GM21360 (cell line): ENCODE data around the gene DUSP11.
"Not testable (repeated sequence)": the region's sequence is repeated elsewhere in the genome, so short reads cannot be mapped to it uniquely, and the experiment has no call there.

Source experiments
- ATAC-seq: cut with Tn5 transposase; IDR thresholded peaks from one replicate; pipeline ENCODE4 v1.9.1; 2021; ENCODE audit warnings: mild to moderate bottlenecking, moderate library complexity; ENCODE audit not compliant: unreplicated experiment

The DUSP11 gene

DNA sequence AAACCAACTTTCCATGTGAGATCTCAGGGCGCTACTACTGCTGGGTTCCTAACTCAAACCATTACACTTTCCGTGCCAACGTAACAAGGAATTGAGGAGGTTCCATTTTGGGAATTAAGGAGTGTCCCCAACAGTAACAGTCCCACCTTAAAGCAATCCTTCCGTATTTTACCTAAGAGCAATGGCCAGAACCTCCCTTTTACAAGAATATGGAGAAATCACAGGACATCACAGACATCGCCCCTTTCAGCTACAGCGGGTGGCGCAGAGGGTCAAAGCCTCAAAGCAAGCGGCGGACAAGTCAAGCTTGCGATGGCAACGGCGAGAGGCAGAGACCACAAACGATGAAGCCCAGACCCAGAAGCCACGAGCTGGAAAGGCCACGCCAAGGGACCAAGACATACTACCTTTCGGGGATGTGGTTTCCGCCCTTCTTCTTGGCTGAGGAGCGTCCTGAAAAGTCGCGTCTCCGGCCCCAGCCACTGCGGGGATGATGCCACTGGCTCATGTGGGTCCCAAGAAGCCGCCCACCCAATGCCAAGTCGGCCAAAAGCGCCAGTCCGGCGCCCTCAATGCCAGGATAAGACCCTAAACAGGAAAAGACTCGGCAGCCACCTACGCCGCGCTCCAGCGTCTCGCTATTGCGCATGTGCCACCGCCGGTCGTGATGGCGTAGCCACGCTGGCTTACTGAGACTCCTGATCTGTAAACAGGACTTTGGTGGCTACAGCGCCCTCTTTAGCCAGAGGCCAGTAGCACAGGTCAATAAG lies at the start of gene DUSP11:
Gene DUSP11, minus strand, starts transcription at position 637 of the 770 bp plus-strand sequence. Its CDS starts 129 bp downstream, at position 508.
- peak; percentile 98 for ATAC-seq

DNA sequence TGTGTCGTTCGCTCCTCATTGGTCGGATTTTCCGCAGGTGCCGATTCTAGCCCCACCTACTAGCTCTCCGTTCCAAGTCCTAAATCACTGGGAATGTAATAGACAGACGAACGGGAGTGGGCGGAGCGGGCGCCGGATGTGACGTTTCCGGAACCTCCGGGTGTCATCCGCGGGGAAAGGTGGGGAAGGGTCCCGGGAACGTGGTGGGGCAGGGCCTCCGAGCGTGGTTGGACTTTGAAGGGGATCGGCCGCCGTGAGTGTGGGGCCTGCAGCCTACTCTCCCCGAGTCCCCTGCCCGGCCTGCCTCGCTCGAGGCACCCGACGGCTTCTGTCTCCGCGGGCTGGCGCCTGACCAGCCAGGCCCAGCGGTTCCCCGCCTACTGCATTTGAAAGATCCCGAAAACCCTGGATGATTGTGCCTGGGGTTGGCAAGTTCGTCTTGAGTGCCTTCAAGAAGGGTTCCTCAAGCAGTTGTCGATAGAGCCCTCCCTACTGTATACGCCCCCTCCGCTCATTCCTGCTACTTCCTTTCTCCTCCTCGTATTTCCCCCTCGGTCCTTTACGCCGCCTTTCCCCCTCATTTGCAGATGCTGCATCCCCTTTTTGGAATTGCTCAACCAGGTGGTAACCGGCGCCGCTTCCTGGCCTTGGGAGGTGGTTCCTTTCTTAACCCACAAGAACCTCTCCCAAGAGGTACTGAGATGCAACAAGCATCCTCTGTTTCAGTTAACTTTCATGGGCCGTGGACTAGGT lies 49.1 kb upstream of the DUSP11 start, which contains the start of gene STAMBP:
Gene STAMBP, plus strand, starts transcription at position 144 of the 753 bp plus-strand sequence. CDS start 1,896 bp downstream, outside the sequence.
- peak; percentile 78 for ATAC-seq

DNA sequence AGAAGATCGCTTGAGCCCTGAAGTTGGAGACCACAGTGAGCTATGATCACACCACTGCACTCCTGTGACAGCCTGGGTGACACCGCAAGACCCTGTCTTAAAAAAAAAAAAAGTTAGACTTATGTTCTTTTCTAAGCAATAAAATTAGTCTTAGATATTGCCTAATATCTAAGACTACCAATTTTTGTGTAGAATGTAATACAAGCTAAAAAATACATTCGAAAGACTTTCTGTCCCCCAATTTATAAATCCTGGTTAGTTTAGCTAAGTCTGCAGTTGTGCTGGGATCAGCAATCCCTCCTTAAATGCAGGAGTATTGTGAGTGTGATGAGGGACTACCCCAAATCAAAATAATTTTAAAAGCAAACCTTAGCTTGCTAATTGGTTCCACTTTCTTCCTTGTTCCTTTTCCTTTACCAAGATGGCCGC lies 48.5 kb upstream of the DUSP11 start:
- ATAC-seq: no peak

DNA sequence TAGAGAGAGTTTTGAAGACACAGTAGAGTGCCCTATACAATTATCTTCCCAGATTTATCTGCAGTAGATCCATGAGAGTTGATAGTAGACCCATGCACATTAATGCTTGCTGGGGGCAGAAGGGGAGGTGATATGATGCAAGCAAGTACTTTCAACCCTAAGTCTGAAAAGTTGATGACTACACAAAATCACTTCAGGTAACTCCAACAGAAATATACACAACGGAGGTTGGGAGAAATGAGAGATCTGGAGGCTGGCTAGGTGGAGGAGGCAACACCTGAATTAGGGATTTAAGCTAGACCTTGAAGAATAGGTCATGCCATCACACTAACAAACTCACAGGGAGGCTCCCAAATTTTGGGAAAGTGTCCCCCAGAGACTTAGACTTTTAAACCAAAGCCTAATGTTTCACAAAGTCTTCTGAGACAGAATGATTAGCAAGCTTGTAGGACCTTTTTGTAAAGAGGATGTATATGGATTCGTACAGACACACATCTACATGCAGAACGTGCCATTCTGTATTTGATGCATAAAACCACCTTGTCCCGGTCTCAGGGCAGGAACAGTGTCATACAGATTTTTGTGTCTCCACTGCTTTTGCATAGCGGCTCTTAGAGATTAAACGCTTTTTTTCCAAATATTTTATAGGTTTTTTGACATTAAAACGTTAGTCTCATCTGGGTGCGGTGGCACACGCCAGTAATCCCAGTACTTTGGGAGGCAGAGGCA lies 47.9 kb upstream of the DUSP11 start:
- no peak for ATAC-seq

DNA sequence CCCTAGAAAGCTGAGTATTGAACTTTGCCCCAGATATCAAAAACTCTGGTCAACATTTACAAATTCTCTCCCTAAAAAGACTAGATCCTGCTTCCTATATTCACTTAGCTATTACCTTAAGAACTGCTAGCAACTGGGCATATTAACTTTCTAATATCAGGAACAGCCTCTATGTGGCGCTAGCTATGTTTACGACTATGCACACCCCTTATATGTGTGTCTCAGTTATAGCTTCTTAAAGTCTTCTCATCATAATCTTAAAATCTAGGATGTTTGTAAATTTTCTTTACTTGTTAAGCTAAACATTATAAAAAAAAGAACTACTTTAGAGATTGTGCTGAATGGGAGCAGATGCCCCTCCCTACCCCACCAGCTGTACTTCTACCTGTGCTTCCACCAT lies 47.1 kb upstream of the DUSP11 start:
- no peak for ATAC-seq

DNA sequence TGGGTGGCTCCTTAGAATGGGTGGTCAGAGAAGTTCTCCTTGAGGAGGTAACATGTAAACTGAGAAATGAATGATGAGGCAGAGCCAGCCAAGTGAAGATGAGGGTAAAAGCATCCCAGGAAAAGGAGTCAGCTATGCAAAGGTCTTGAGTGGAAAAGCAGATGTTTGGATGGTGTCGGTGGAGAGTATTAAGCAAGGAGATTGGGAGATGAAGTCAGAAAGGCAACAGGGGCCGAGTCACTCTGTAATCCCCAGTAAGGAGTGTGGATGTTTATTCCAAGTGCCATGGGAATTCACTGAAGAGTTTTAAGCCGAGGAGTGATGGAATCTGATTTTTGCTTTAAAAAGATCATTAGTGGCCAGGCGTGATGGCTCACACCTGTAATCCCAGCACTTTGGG lies 45.5 kb upstream of the DUSP11 start:
- no peak for ATAC-seq

DNA sequence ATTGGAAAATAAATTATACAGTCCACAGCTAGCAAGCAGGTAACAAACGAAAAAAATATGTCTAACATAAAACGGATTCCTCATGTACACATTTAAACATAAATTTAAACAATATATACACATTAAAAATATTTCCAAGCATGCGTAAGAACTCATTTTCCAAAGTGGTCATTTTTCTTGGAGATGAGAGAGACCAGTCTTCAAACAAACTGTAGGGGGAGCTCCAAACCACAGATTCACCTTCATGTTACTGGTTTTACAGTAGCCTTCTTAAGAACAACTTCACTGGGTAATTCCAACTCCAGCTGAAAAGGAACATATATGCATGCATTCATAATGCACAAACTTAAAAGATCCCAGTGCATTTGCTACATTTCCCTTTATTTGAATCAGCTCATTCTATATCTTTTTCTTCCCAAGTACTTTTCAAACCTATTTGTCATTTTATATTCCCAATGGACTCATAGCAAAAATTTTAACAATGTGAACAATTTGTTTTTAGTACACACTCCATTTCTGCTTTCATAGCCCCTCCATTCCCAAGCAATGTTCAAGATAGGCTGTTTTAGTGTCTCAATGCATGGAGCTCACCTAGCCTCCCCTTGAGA lies 44.1 kb upstream of the DUSP11 start:
- no peak for ATAC-seq

DNA sequence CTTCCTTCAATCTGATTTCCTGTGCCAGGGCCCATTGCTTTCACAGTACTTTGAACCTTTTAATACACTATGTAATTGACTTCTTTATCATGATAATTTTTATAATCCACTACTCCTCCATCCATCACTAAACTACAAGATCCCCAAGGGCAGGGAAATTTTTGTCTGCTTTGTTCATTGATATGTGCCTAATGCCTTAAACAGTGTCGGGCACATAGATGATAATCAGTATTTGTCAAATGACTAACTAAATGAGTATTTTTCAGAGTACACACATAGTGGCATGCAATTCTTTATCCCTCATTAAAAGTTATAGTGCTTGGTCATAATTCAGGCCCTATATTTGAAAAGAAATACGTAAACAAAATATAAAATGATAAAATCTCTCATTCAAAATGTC lies 43.5 kb upstream of the DUSP11 start:
- ATAC-seq: no peak

DNA sequence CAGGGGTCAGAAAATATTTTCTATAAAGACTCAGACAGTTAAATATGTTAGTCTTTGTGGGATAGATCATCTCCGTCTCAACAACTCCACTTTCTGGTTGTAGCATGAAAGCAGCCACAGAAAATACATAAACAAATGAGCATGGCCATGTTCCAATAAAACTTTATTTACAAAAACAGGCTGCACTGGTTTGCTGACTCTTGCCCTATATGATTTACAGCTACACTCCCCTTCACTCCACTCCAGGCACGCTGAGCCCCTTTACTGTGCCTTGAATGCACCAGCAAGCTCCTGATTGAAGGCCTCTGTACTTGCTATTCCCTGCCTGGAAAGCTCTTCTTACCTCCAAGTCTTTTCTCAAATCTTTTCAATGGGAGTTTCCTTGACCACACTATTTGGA lies 43.1 kb upstream of the DUSP11 start:
- ATAC-seq: no peak

DNA sequence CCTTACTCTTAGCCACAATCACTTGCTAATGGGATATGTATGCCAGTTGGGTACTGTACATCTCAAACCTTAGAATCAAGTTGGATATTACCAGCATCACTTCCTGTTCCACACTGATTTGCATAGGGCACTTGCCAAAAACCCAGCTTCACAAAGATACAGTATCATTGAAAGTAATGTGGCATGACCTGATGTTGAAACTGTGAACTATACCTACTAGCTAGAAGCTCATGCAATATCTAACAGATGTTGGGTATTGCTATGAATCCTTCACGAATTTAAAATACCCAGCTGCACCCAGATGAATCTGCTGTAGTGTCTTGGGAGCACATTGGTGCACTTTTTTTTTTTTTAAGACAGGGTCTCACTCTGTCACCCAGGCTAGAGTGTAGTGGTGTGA lies 42.4 kb upstream of the DUSP11 start:
- no peak for ATAC-seq

DNA sequence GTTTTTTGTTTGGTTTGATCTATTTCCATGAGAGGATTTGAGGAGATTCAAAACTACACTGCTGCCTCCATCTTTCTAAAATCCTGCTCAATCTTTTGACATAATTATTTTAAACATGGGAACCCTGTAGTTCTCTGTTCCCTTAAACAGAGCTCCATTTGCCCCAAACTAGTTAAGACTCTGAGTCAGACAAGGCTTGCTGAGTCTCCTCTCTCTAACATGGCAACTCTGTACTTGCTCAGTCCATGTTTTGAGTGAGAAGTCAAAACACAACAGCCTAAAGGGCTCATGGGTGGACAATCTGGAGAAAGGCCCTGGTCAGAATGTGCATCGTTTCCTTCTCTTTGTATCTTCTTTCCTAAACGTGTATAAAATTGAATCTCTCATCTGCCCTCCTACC lies 41.8 kb upstream of the DUSP11 start:
- no peak for ATAC-seq

DNA sequence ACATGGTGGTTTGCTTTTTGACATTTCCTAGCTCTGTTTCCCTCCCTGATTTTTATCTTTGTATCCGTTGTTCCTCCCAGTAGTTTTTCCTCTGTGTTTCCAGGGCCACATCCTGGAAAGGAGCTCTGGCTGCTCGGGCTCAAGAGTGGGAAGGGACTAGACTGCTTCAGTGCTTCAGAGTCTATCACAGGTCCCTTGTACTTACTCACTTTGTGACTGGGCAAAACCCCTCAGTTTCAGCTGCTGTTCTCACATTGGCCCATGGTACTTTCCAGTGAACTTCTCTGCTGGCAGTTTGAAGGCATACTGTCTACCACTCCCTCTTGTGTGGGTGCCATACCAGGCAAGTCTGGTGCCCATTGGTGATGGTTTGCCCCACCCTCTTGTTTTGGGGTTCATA lies 41.3 kb upstream of the DUSP11 start:
- ATAC-seq: peak; percentile 60

DNA sequence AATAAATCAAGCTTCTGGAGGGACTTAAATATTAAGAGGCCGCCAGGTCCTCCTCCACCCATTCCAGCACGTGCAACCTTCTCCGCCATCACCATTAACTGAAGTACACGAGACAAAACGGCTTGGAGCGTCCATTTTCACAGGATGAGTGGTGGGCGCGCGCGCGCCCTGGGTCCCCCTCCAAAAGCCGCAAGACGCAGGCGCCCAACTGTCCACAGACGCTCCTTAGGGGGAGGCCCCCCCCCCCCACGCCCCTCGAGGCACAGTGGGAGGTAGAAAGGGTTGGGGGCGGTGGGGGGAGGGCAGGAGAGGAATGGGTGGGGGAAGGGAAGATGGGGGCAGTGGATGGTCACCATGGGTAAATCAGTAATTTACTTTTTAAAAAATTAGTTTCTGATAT lies 38.4 kb upstream of the DUSP11 start:
- ATAC-seq: no peak

DNA sequence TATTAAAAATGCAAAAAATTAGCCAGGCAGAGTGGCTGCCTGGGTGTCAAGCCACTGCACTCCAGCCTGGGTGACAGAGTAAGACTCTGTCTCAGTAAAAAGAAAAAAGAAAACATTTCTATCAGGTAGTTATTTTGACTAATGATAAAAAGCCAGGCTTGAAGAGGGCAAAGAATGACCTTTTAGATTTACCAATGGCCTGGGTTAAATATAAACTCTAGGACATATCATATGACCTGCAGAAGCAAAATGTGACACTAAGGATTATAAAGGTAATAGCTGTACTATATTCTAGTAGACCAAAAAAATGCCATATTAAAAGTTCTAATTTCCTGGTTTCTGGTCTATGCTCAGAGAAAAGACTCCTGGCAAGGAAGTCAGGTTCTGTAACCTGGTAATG lies 32.7 kb upstream of the DUSP11 start:
- ATAC-seq: no peak

DNA sequence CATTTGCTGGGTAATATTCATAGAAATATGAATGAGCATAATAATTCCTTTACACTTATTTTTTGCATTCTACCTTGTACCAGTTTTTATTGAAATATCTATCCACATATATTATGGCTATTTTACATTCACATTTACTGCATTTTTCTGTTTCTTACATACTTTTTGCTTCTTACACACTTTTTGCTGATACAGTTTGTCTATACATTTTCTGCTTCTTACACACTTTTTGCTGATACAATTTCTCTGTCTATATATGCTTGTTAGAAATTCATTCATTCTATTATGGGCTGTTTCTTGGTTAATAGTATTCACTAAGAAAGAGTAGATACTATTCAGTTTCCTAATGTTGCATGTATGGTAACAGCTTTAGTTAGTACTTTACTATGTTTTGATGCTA lies 32.0 kb upstream of the DUSP11 start:
- no peak for ATAC-seq

DNA sequence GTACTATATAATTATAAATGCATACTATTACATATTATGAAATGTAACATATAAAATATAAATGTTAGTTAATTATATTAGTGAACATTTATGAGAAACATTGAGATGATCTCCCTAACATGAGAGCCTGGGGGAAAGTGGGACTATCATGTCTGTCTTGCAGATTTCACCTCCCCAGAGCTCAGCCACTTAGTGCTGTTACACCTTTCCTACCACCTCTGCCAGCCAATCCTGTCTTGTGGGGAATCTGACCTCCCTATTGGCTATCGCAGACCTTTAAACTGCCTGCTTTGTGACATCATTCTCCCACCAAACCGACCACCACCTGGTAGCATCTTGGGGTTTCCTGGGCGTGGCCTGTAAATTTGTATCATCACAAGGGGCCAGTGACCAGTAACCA lies 4.0 kb upstream of the DUSP11 start, which contains the start of gene C2orf78:
Gene C2orf78, plus strand, starts transcription at position 301 of the 400 bp plus-strand sequence. CDS start 127 bp downstream, outside the sequence.
- ATAC-seq: not testable (repeated sequence)

DNA sequence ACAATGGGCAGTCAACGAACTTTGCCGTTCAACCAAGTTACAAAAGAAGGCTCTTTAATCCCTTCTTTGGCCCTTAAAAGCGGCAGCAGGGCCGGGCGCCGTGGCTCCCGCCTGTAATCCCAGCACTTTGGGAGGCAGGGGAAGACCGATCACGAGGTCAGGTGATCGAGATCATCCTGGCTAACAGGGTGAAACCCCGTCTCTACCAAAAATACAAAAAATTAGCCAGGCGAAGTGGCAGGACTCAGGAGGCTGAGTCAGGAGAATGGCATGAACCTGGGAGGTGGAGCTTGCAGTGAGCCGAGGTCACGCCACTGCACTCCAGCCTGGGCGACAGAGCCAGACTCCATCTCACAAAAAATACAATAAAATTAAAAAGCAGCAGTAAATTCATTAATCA lies 3.5 kb upstream of the DUSP11 start:
- ATAC-seq: not testable (repeated sequence)

DNA sequence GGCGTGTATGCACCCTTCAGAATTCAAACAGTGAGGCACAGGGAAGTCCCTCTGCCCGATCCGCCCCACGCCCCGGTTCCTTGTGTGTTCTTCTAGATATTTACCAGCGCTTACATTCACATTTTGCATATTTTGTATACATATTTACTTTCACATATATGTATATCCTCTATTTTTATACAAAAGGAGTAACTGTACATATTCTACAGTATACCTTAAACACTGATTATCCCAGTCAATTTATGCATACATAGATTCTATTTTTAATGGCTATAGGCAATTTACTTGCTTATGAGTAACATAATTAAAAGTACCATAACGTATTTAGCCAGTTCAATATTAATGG lies 307 bp upstream of the DUSP11 start:
- ATAC-seq: no peak

DNA sequence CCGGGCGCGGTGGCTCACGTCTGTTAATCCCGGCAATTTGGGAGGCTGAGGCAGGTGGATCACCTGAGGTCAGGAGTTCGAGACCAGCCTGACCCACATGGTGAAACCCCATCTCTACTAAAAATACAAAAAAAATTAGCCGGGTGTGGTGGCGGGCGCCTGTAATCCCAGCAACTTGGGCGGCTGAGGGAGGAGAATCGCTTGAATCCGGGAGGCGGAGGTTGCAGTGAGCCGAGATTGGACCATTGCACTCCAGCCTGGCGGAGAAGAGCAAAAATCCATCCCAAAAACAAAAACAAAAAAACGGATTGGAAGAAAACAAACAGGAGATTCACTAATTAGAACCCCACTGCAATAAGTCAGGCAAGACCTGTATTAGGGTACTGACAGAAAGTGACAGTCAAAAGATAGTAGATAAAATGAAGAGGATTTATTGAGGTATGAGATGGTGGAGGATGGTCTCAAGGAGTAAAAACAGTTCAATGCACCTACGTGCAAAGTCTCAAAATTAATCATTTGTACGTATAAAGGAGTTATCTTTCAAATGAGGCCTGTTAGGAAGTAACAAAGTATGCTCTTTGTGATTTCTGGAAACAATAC lies 936 bp downstream of the DUSP11 start:
- ATAC-seq: not testable (repeated sequence)

DNA sequence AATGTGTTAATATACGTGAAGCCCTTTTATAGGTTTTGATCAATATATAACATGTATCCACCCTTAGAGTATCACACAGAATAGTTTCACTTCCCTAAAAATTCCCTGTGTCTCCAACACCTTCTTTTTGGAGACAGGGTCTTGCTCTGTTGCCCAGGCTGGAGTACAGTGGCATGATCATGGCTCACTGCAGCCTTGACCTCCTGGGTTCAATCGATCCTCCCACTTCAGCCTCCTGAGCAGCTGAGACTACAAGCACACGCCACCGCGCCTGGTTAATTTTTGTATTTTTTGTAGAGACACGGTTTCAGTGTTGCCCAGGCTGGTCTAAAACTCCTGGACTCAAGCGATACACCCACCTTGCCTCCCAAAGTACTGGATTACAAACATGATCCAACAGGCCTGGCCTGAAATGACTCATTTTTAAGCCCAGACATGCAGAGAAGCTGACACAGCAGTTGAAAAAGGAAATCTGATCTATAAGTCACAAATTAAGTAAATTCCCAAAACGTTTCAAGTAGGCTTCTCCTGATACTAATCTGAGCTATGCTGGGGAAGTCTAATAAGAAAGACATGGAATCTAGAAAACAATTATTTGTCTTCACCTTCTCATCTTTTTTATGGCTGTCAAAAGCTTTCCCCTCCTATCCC lies 2.9 kb downstream of the DUSP11 start:
- no peak for ATAC-seq
